Caco-2 (cell line): ENCODE measurements around the gene SGCA. TPM values are rescaled to one million over a fixed set of nuclear protein-coding genes. Genes with fewer than 3 reads are reported as not detected.
A peak's percentile ranks its signal among the peaks of the same experiment; 100 is the strongest.

Experiments
- BruUV-seq: library from RNA; stranded (reverse); fragments of 400-500 nt; replicated peaks from 2 replicates; lab custom pipeline; 2021; lab: Mats Ljungman, UMichigan
- CTCF ChIA-PET: fragments of 300-600 bp; sonication (Branson Sonifier 250); formaldehyde crosslinking; loops from one replicate; lab custom pipeline; 2022; ENCODE audit warnings: antibody characterized with exemption; lab: Charles Lee
- POLR2A ChIA-PET: fragments of 300-600 bp; sonication (Branson Sonifier 250); formaldehyde crosslinking; loops from one replicate; lab custom pipeline; 2022; ENCODE audit warnings: antibody characterized with exemption; lab: Charles Lee
- DNase-seq, 2 experiments: peaks; one replicate each; pipeline versions ENCODE4 v3.0.0 to v3.0.0-alpha.2; 2020 to 2022
- H3K27me3 ChIP-seq: replicated peaks from 2 replicates; pipeline ENCODE4 v1.6.0; 2011; ENCODE audit warnings: low read length; ENCODE audit not compliant: control insufficient read depth, insufficient read depth
- H3K36me3 ChIP-seq: 2 replicates; pipeline ENCODE4 v1.5.1; 2011; ENCODE audit warnings: low read length; ENCODE audit not compliant: control insufficient read depth, insufficient read depth
- H3K4me1 ChIP-seq: fragments of 250-450 bp; sonication (Bioruptor Pico); 2 replicates; pipeline ENCODE4 v1.5.1; 2020; ENCODE audit warnings: mild to moderate bottlenecking
- H3K4me3 ChIP-seq: 2 replicates; pipeline ENCODE4 v1.5.1; 2011; ENCODE audit warnings: low read depth, mild to moderate bottlenecking, control low read depth, low read length
- H3K9me3 ChIP-seq: fragments of 250-450 bp; sonication (Bioruptor Pico); 2 replicates; pipeline ENCODE4 v1.5.1; 2020; ENCODE audit warnings: mild to moderate bottlenecking, moderate library complexity
- H3K27ac Mint-ChIP-seq: one replicate; pipeline ENCODE4 v1.8.0; 2022; ENCODE audit warnings: mixed read lengths; ENCODE audit not compliant: unreplicated experiment
- H3K27me3 Mint-ChIP-seq: one replicate; pipeline ENCODE4 v1.8.0; 2022; ENCODE audit warnings: mixed read lengths; ENCODE audit not compliant: insufficient read depth, unreplicated experiment
- H3K36me3 Mint-ChIP-seq: one replicate; pipeline ENCODE4 v1.8.0; 2022; ENCODE audit warnings: mild to moderate bottlenecking, mixed read lengths; ENCODE audit not compliant: insufficient read depth, unreplicated experiment
- H3K4me1 Mint-ChIP-seq: one replicate; pipeline ENCODE4 v1.8.0; 2022; ENCODE audit warnings: low read depth, mixed read lengths; ENCODE audit not compliant: unreplicated experiment
- H3K4me3 Mint-ChIP-seq: one replicate; pipeline ENCODE4 v1.8.0; 2022; ENCODE audit warnings: mild to moderate bottlenecking, moderate library complexity, mixed read lengths; ENCODE audit not compliant: unreplicated experiment
- H3K9me3 Mint-ChIP-seq: one replicate; pipeline ENCODE4 v1.8.0; 2022; ENCODE audit warnings: mixed read lengths; ENCODE audit not compliant: unreplicated experiment
- CTCF ChIP-seq, 2 experiments: fragments of 200-600 bp in 1 of 2; IDR thresholded peaks; 1 replicate in 1 of 2; 2 replicates in 1 of 2; pipeline versions ENCODE4 v1.5.1 to v1.8.0; 2011 to 2022; ENCODE audit warnings: antibody characterized with exemption in 1 of 2, control low read depth in 1 of 2, inconsistent platforms in 1 of 2, low read depth in 1 of 2, low read length in 1 of 2, mild to moderate bottlenecking in 1 of 2, moderate library complexity in 1 of 2; ENCODE audit not compliant: insufficient read depth in 1 of 2, severe bottlenecking in 1 of 2, unreplicated experiment in 1 of 2
- intact Hi-C: fragments of 100-400 bp; cut with micrococcal nuclease; formaldehyde crosslinking; loops from one replicate; pipeline ENCODE4 v1.10.0; 2022; ENCODE audit not compliant: unreplicated experiment
- total RNA-seq: library from RNA; stranded (reverse); gene quantifications from 2 replicates; pipeline ENCODE4 v1.2.3, GENCODE V29; 2022

The SGCA gene
- total RNA-seq, 1 experiment from 2014 or later = not detected

GRCh38 chr17:50203604-50204345 lies 38.0 kb downstream of the SGCA start:
- Mint-ChIP-seq H3K4me3 (no peak overlapping the region), H3K9me3 (no peaks in the 10 kb centered on the region), H3K27me3 (no peaks in the 10 kb centered on the region), H3K36me3 (peaks cover 6% of the 10 kb centered on the region), H3K4me1 (peaks cover 37% of the 10 kb centered on the region), H3K27ac (no peak overlapping the region)
- Histone ChIP-seq H3K4me3 (no peak overlapping the region), H3K9me3 (no peaks in the 10 kb centered on the region), H3K27me3 (0 out of 2 replicates have a peak, but pooled peaks cover 1% of the 10 kb centered on the region), H3K4me1 (peaks cover 40% of the 10 kb centered on the region), H3K36me3 (no peaks in the 10 kb centered on the region)
- intact Hi-C loops = no loop called here
- BruUV-seq = no TSS peak
- TF ChIP-seq CTCF (IDR thresholded peaks at IDR 0.05; ENCODE audit: insufficient read depth in 1 of 2, low read depth in 1 of 2, low read length in 1 of 2, severe bottlenecking in 1 of 2, unreplicated experiment in 1 of 2) = no peak
- no peak for DNase-seq
- ChIA-PET CTCF (interaction anchor here (0.6 to 2.4 kb wide), 6 partner anchors 15 to 120 kb away, joined by 3 to 10 read pairs (median 6); no protein-coding TSS in a partner anchor), POLR2A (no interaction called here)

GRCh38 chr17:50204431-50204830 lies 38.6 kb downstream of the SGCA start:
- Histone ChIP-seq H3K27me3 (0 out of 2 replicates have a peak, but pooled peaks cover 1% of the 10 kb centered on the region), H3K4me3 (no peak overlapping the region), H3K9me3 (no peaks in the 10 kb centered on the region), H3K4me1 (peaks cover 46% of the 10 kb centered on the region), H3K36me3 (no peaks in the 10 kb centered on the region)
- no TSS peak for BruUV-seq
- ChIA-PET POLR2A (no interaction called here), CTCF (interaction anchor here (0.6 to 2.4 kb wide), 6 partner anchors 14 to 119 kb away, joined by 3 to 10 read pairs (median 5); no protein-coding TSS in a partner anchor)
- no peaks in the 10 kb centered on the region for H3K9me3 Mint-ChIP-seq
- H3K4me3 Mint-ChIP-seq = no peak overlapping the region
- DNase-seq = no peak
- H3K27ac Mint-ChIP-seq = no peak overlapping the region
- peaks cover 6% of the 10 kb centered on the region for H3K36me3 Mint-ChIP-seq
- TF ChIP-seq CTCF (IDR thresholded peaks at IDR 0.05; ENCODE audit: insufficient read depth in 1 of 2, low read depth in 1 of 2, low read length in 1 of 2, severe bottlenecking in 1 of 2, unreplicated experiment in 1 of 2) = no peak
- H3K27me3 Mint-ChIP-seq = no peaks in the 10 kb centered on the region
- H3K4me1 Mint-ChIP-seq = peaks cover 42% of the 10 kb centered on the region
- intact Hi-C loops = no loop called here

DNA sequence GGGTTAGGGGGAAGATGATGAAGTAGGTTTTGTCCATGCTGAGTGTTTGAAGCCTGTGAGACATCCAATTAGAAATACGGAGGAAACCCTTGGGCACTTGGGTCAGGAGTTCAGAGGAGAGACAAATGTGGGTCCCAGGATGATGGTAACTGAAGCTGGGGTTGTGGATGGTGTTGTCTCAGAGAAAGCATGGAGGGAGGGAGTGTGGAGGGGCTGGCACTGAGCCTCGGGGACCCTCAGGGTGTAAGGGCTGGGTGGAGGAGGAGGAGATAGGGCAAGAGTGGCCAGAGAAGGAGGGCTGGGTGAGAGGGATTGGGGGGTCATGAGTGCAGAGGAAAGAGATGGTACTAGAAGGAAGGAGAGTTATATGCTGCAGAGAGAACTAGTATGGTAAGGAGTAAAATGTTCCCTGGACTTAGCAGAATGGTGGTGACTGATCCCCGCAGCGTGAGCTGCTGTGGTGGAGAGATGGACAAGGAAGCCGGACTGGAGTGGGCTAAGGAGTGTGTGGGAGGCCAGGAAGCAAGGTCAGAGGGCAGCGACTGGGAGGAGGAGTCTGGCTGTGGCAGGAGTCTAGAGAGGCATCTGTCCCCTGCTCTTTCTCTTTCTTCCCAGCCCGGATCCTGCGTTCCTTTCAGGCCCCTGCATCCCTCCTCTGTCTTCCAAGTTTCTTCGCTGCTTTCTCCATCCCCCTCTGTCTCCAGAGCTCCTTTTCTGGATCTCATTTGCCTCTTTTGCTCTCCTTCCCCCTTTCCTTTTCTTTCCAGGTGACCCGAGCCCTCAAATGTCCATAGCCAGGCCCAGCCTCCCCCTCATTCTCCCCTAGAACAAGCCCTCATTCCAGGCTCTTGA lies 39.5 kb downstream of the SGCA start:
- ChIA-PET CTCF (interaction anchor here (0.6 to 2.4 kb wide), 5 partner anchors 36 to 836 kb away, joined by 3 to 10 read pairs (median 5); partner anchors contain the start of gene TMEM92), POLR2A (no interaction called here)
- intact Hi-C loops = no loop called here

More for the DNA sequence above, 39.5 kb downstream of the SGCA start:
- H3K27me3 ChIP-seq = 0 out of 2 replicates have a peak, but pooled peaks cover 1% of the 10 kb centered on the region
- no TSS peak for BruUV-seq
- peak overlapping the region; percentile 13 for H3K27ac Mint-ChIP-seq
- H3K9me3 Mint-ChIP-seq = no peaks in the 10 kb centered on the region
- H3K4me1 Mint-ChIP-seq = peaks cover 47% of the 10 kb centered on the region
- H3K36me3 Mint-ChIP-seq = no peaks in the 10 kb centered on the region
- no peaks in the 10 kb centered on the region for H3K9me3 ChIP-seq
- H3K4me1 ChIP-seq = peaks cover 51% of the 10 kb centered on the region
- peak in 1 of 2 experiments; percentile 50 for DNase-seq
- no peak overlapping the region for H3K4me3 Mint-ChIP-seq
- no peak for TF ChIP-seq CTCF (IDR thresholded peaks at IDR 0.05; ENCODE audit: insufficient read depth in 1 of 2, low read depth in 1 of 2, low read length in 1 of 2, severe bottlenecking in 1 of 2, unreplicated experiment in 1 of 2)
- H3K27me3 Mint-ChIP-seq = no peaks in the 10 kb centered on the region
- no peak overlapping the region for H3K4me3 ChIP-seq
- no peaks in the 10 kb centered on the region for H3K36me3 ChIP-seq
